Brain pericyte (primary cell): ENCODE data around the gene MARCOL.
"Not testable (repeated sequence)": the region's sequence is repeated elsewhere in the genome, so short reads cannot be mapped to it uniquely, and the experiment has no call there.

ENCODE experiments used
- DNase-seq: peaks from one replicate; pipeline ENCODE4 v3.0.0-alpha.2; 2012; ENCODE audit warnings: low read depth, low spot score

Gene MARCOL

DNA sequence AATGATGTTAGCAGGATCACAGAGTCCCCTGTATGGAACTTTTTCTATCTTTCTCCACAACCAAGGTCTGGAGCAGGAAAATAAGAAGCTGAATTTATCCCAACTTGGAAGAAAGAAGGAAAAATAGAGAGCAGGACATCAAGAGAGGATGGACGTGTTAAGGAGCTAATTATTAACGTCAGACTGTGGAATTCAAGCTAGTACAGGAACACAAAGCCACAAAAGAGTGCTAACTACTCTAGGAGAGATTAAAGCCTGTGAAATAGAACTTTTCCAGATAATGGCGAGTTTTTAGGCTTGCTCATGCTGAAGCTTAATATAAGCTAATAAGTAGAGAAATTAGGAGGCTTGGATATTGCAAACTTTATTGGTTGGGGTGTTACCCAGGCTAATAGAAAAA, 29.6 kb downstream of the MARCOL start:
- DNase-seq: no peak

DNA sequence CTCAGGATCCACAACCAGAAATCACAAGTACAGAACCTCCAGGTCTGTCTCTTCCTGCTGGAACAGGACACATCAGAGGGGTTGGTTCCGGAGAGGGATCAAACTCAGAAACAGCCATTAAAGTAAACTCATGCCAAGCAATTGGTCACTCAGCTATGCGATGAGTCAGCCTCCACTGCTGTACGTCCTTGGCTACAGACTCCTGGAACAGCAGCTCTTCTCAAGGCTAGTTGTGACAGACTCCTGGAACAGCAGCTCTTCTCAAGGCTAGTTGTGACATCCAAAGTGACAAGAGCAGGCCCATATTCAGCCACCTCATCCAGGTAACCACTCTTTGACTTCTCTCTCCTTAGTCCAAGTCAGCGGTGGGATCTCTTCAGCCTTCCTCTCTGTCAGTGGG, 30.2 kb downstream of the MARCOL start, which contains the start of gene SPINK13:
SPINK13 (plus strand) TSS at position 229 of the 400 bp plus-strand sequence. CDS start 1,279 bp downstream, outside the sequence.
- no peak for DNase-seq

DNA sequence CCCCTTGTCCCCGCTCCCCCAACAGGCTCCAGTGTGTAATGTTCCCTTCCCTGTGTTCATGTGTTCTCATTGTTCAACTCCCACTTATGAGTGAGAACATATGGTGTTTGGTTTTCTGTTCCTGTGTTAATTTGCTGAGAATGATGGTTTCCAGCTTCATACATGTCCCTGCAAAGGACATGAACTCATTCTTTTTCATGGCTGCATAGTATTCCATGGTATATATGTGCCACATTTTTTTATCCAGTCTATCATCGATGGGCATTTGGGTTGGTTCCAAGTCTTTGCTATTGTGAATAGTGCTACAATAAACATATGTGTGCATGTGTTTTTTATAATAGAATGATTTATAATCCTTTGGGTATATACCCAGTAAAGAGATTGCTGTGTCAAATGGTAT, 36.8 kb downstream of the MARCOL start:
- DNase-seq: not testable (repeated sequence)

DNA sequence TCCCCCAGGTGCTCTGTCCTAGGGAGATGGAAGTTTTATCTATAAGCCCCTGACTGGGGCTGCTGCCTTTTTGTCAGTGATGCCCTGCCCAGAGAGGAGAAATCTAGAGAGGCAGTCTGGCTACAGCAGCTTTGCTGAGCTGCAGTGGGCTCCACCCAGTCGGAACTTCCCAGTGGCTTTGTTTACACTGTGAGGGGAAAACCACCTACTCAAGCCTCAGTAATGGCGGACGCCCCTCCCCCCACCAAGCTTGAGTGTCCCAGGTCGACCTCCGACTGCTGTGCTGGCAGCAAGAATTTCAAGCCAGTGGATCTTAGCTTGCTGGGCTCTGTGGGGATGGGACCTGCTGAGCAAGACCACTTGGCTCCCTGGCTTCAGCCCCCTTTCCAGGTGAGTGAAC, 42.6 kb downstream of the MARCOL start:
- not testable (repeated sequence) for DNase-seq

DNA sequence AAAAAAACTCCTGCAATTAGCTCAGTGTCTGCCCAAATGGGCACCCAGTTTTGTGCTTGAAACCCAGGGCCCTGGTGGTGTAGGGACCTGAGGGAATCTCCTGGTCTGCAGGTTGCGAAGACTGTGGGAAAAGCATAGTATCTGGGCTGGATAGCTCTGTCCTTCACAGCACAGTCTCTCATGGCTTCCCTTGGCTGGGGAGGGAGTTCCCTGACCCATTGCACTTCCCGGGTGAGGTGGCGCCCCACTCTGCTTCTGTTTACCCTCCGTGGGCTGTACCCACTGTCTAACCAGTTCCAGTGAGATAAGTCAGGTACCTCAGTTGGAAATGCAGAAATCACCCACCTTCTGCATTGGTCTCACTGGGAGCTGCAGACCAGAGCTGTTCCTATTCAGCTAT, 43.0 kb downstream of the MARCOL start:
- DNase-seq: not testable (repeated sequence)

DNA sequence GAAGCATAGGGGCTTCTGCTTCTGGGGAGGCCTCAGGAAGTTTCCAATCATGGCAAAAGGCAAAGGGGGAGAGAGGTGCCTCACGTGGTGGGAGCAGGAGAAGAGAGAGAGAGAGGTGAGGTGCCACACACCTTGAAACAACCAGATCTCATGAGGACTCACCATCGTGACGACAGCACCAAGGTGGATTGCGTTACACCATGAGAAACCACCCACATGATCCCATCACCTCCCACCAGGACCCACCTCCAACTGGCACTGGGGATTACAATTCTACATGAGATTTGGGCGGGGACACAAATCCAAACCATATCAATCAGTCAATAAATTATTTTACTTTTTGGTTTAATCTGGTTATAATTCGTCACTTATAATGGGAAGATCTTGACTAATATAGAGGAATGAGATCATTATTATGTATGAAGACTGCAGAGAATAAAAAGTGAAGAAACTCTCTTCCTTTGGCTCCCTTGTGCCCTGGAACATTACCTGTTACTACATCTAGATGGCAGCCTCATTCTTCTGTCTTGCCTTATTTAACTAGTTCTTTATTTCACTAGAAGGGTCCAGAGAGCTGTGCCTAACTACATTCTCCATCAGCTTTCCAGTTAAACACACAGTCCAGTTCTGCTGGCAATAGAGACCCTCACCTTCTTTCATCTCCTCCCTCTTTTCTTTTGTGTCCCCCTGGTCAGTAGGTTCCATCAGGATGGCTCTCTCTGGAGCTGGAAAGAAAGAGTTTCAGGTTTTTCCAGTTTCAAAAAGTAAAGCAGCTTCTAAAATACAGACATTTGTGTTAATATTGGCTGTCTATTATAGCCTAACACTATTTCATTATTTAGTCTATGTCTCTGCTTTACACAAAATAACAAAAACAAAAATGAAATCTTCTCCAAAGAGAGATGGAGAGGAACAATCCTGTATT, 52.2 kb downstream of the MARCOL start:
- DNase-seq: no peak
